ENCODE measurements around the gene AGFG2. TPM values are rescaled to one million over a fixed set of nuclear protein-coding genes. Genes with fewer than 3 reads are reported as not detected.
A peak's percentile ranks its signal among the peaks of the same experiment; 100 is the strongest.

The AGFG2 gene
- total and polyA plus RNA-seq, 2 of the 13 experiments (the other 11 are each of a cell fraction or from before 2014, with no cell fraction given) = 125 to 132 TPM

GRCh38 chr7:100563809-100564400, 24.9 kb downstream of the AGFG2 start (continued):
- TF ChIP-seq, protein P1, sequence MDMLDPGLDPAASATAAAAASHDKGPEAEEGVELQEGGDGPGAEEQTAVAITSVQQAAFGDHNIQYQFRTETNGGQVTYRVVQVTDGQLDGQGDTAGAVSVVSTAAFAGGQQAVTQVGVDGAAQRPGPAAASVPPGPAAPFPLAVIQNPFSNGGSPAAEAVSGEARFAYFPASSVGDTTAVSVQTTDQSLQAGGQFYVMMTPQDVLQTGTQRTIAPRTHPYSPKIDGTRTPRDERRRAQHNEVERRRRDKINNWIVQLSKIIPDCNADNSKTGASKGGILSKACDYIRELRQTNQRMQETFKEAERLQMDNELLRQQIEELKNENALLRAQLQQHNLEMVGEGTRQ (IDR thresholded peaks at IDR 0.05; ENCODE audit: low read depth, low read length) = no peak
- TF ChIP-seq, protein P1 (CRISPR knock-in tag; IDR thresholded peaks at IDR 0.05; ENCODE audit: borderline replicate concordance) = no peak
- TF ChIP-seq IRF1 (CRISPR knock-in tag; IDR thresholded peaks at IDR 0.05; ENCODE audit: low read depth) (no peak), NFATC3 (CRISPR knock-in tag; IDR thresholded peaks at IDR 0.05) (no peak), SP2 (CRISPR knock-in tag; IDR thresholded peaks at IDR 0.05) (no peak), SP140L (CRISPR knock-in tag; IDR thresholded peaks at IDR 0.05; ENCODE audit: borderline replicate concordance) (no peak), ZNF326 (CRISPR knock-in tag; IDR thresholded peaks at IDR 0.05; ENCODE audit: borderline replicate concordance) (no peak), CHD2 (IDR thresholded peaks at IDR 0.05; ENCODE audit: low read depth, low read length) (no peak), MIER2 (CRISPR knock-in tag; IDR thresholded peaks at IDR 0.05) (no peak), ZNF207 (IDR thresholded peaks at IDR 0.05; ENCODE audit: borderline replicate concordance) (no peak), ZNF121 (CRISPR knock-in tag; IDR thresholded peaks at IDR 0.05) (no peak), ELF1 (CRISPR knock-in tag; IDR thresholded peaks at IDR 0.05) (no peak), NFKBIZ (CRISPR knock-in tag; IDR thresholded peaks at IDR 0.05) (no peak), ZBTB33 (CRISPR knock-in tag; IDR thresholded peaks at IDR 0.05) (peak; percentile 27; the same call in 1 of the 2 replicates), TCF12 (IDR thresholded peaks at IDR 0.05) (no peak), TCF12 (CRISPR knock-in tag; IDR thresholded peaks at IDR 0.05) (no peak), ZNF180 (CRISPR knock-in tag; IDR thresholded peaks at IDR 0.05; ENCODE audit: borderline replicate concordance, low read depth) (no peak), LBX2 (CRISPR knock-in tag; IDR thresholded peaks at IDR 0.05; ENCODE audit: borderline replicate concordance) (peak; percentile 50; the same call in 1 of the 2 replicates), KDM3A (CRISPR knock-in tag; IDR thresholded peaks at IDR 0.05; ENCODE audit: low read depth) (0 out of 2 replicates have a peak, but pooled peaks have one; percentile 33), ZNF230 (CRISPR knock-in tag; IDR thresholded peaks at IDR 0.05) (no peak), SMAD3 (CRISPR knock-in tag; IDR thresholded peaks at IDR 0.05) (no peak), ZNF235 (CRISPR knock-in tag; IDR thresholded peaks at IDR 0.05; ENCODE audit: borderline replicate concordance) (no peak)
- TF ChIP-seq, protein P2, sequence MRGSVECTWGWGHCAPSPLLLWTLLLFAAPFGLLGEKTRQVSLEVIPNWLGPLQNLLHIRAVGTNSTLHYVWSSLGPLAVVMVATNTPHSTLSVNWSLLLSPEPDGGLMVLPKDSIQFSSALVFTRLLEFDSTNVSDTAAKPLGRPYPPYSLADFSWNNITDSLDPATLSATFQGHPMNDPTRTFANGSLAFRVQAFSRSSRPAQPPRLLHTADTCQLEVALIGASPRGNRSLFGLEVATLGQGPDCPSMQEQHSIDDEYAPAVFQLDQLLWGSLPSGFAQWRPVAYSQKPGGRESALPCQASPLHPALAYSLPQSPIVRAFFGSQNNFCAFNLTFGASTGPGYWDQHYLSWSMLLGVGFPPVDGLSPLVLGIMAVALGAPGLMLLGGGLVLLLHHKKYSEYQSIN (CRISPR knock-in tag; IDR thresholded peaks at IDR 0.05; ENCODE audit: borderline replicate concordance) = no peak
- TF ChIP-seq, protein P3, sequence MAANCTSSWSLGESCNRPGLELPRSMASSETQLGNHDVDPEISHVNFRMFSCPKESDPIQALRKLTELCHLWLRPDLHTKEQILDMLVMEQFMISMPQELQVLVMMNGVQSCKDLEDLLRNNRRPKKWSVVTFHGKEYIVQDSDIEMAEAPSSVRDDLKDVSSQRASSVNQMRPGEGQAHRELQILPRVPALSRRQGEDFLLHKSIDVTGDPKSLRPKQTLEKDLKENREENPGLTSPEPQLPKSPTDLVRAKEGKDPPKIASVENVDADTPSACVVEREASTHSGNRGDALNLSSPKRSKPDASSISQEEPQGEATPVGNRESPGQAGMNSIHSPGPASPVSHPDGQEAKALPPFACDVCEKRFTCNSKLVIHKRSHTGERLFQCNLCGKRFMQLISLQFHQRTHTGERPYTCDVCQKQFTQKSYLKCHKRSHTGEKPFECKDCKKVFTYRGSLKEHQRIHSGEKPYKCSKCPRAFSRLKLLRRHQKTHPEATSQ (CRISPR knock-in tag; IDR thresholded peaks at IDR 0.05; ENCODE audit: borderline replicate concordance) = no peak
